Right atrium auricular region (tissue), 2 donors: Measurements from ENCODE around the gene ABCA8. TPM values are rescaled to one million over a fixed set of nuclear protein-coding genes. Genes with fewer than 3 reads are reported as not detected.

ENCODE experiments used
- DNase-seq: peaks from one replicate; pipeline ENCODE4 v3.0.0-alpha.2; 2019; ENCODE audit warnings: low spot score
- H3K27ac ChIP-seq, 2 donors: fragments of 200-600 bp; sonication (generic); 1 replicate in 1 of 2; 2 replicates in 1 of 2; pipeline ENCODE4 v1.5.1; 2016 to 2019
- H3K27me3 ChIP-seq, 2 donors: fragments of 200-600 bp; sonication (generic); one replicate each; pipeline versions ENCODE4 v1.5.1 to v1.6.0; 2017 to 2019
- H3K36me3 ChIP-seq: fragments of 200-600 bp; sonication (generic); one replicate; pipeline ENCODE4 v1.5.1; 2016
- H3K4me1 ChIP-seq, 2 donors: fragments of 200-600 bp; sonication (generic); one replicate each; pipeline versions ENCODE4 v1.5.1 to v1.6.0; 2017 to 2019
- H3K4me3 ChIP-seq, 2 donors: fragments of 200-600 bp; sonication (generic); 1 replicate in 1 of 2; 2 replicates in 1 of 2; pipeline ENCODE4 v1.5.1; 2017 to 2019; ENCODE audit warnings: mild to moderate bottlenecking in 1 of 2, moderate library complexity in 1 of 2
- H3K9me3 ChIP-seq, 2 donors: fragments of 200-600 bp; sonication (generic); one replicate each; pipeline ENCODE4 v1.5.1; 2019
- total RNA-seq, 2 donors: library from RNA; depleted of rRNA; stranded (reverse); fragments of >200 nt; gene quantifications; one replicate each; pipeline ENCODE4 v1.1.0, GENCODE V29; 2016
- TF ChIP-seq, protein P1 (sequence below), 2 donors: fragments of 200-600 bp; sonication (generic); IDR thresholded peaks; one replicate each; pipeline ENCODE4 v1.5.1; 2019; ENCODE audit warnings: antibody characterized with exemption in 2 of 2

Gene ABCA8
- total RNA-seq, 2 donors from 2014 or later: 59.1 to 65.9 TPM

DNA sequence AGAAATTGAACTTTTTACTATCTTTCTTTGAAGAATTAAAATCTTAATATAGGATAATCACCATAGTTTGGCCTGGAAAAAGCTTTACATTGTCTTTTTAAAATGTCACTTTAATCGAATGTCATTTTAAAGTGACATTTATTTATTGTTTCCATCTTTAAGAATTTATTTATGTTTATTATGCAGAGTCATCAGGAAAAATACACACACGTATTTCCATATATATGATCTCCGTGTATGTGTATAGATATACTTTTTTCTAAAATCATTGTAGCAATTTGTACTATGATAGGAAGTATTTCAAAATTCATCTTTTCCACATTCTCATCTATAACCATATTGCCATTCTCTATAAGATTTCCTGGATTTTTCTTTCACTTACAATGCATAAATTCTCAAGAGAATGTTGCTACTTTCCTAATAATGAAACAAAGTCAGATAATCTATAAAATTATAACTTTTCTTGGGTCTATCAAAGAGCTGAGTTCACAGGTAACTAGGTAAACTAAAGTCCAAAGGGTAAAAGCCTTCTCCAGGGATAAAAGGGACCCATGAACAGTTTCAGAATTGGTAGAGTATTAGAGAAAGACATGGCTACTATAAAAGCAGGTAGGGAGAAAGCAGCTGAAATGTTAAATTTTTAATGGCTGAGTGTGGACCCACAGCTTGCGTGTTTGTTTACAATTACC is 11.9 kb downstream of the ABCA8 start:
- H3K27ac ChIP-seq: no peak overlapping the region
- no peak overlapping the region for H3K4me3 ChIP-seq
- peaks cover 0 to 6% of the 10 kb centered on the region in 2 donors for H3K4me1 ChIP-seq
- no peaks in the 10 kb centered on the region for H3K27me3 ChIP-seq
- DNase-seq: no peak
- no peaks in the 10 kb centered on the region for H3K9me3 ChIP-seq
- H3K36me3 ChIP-seq: peaks cover 2% of the 10 kb centered on the region
- TF ChIP-seq, protein P1, sequence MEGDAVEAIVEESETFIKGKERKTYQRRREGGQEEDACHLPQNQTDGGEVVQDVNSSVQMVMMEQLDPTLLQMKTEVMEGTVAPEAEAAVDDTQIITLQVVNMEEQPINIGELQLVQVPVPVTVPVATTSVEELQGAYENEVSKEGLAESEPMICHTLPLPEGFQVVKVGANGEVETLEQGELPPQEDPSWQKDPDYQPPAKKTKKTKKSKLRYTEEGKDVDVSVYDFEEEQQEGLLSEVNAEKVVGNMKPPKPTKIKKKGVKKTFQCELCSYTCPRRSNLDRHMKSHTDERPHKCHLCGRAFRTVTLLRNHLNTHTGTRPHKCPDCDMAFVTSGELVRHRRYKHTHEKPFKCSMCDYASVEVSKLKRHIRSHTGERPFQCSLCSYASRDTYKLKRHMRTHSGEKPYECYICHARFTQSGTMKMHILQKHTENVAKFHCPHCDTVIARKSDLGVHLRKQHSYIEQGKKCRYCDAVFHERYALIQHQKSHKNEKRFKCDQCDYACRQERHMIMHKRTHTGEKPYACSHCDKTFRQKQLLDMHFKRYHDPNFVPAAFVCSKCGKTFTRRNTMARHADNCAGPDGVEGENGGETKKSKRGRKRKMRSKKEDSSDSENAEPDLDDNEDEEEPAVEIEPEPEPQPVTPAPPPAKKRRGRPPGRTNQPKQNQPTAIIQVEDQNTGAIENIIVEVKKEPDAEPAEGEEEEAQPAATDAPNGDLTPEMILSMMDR (IDR thresholded peaks at IDR 0.05): no peak

DNA sequence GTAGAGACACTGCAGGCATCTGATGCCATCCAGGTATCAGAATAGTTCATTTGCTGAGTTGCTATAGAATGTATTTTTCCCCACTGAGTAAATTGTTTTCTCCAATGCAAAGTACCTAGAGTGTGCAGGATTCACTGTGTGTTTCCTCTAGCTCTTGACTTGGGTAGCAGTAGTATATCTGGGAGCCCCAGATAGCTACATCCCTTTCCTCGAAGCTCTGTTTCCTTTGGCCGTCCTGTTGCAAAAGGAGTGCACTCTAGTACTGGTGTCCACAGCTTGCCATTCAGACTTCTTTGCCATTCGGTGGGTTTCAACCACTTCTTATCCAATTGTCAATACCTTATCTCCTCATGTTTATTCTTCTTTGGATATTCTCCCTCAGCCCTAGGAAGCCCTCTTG is 12.8 kb downstream of the ABCA8 start:
- TF ChIP-seq, protein P1 (IDR thresholded peaks at IDR 0.05): no peak

DNA sequence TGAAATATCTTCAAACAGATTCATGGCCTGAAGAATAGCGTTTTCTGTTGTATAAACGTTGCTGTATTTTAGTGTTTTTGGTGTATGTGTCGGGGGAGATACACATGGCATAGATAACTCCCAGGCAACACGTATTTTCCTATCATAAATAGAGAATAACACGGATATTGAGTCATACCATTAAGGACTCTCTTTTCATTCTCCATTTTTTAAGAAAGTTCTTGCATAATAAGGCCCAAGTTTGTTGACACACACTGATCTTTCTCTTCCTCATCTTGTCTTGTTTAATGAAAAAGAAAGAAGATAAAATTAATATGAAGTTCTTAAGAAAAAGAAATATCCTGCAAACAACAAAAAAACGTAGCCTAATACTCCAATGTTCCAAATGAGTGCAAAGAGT is 13.4 kb downstream of the ABCA8 start:
- no peaks in the 10 kb centered on the region for H3K27me3 ChIP-seq
- H3K4me1 ChIP-seq: peaks cover 0 to 6% of the 10 kb centered on the region in 2 donors
- no peaks in the 10 kb centered on the region for H3K9me3 ChIP-seq
- H3K27ac ChIP-seq: no peak overlapping the region
- DNase-seq: no peak
- H3K36me3 ChIP-seq: peaks cover 6% of the 10 kb centered on the region
- TF ChIP-seq, protein P1 (IDR thresholded peaks at IDR 0.05): no peak
- H3K4me3 ChIP-seq: no peak overlapping the region

More for the DNA sequence above, 12.8 kb downstream of the ABCA8 start:
- no peaks in the 10 kb centered on the region for H3K9me3 ChIP-seq
- H3K27ac ChIP-seq: no peak overlapping the region
- no peak for DNase-seq
- peaks cover 0 to 6% of the 10 kb centered on the region in 2 donors for H3K4me1 ChIP-seq
- no peaks in the 10 kb centered on the region for H3K27me3 ChIP-seq
- no peak overlapping the region for H3K4me3 ChIP-seq
- peaks cover 6% of the 10 kb centered on the region for H3K36me3 ChIP-seq

DNA sequence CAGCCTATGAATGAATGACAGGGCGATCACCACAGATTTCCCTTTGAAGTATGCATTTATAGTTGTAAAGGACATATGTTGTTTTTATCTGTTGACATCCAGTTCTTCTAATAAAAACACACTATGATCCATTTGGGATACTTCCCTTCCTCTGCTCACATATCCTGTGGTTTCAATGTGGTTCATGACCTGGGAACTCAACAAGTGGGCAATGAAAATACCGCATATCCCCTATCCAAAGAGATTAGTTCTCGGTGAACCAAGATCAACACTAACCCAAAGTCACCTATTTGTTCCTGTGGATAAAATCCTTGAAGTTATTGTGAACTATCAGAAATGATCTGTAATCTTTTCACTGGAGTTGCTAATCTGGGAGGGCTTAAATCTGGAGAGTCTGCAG is 16.0 kb downstream of the ABCA8 start:
- H3K36me3 ChIP-seq: peaks cover 10% of the 10 kb centered on the region
- no peaks in the 10 kb centered on the region for H3K9me3 ChIP-seq
- no peak overlapping the region for H3K4me3 ChIP-seq
- H3K27me3 ChIP-seq: no peaks in the 10 kb centered on the region
- DNase-seq: no peak
- no peak overlapping the region for H3K27ac ChIP-seq
- TF ChIP-seq, protein P1 (IDR thresholded peaks at IDR 0.05): no peak
- peaks cover 0 to 6% of the 10 kb centered on the region in 2 donors for H3K4me1 ChIP-seq

DNA sequence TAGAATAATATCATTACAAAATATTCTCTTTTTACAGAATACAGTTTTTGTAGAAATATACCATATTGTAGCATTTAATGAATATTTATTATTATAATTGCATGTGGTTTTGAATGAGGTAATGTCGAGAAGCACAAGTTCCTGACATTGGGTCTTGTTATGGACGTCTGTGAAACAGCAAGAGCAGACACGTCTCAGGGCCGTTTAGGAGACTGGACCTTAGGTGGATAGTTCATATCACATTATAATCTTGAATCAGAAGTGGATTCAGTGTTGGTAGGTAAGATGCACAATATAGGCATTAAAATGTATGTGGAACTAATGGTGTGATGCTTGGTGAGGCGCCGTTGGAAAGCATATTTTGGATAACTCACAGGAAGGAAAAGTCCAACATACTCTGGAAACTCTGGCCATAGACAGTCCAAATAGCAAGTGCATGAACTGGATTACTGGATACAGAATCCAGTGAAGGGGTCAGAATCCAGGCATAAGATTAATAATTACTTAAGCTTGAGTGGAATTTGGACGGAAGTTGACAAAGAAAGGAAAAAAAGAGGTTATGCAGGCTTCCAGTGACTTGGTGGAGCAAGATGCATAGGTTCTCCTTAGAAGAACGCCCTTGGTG is 17.2 kb downstream of the ABCA8 start:
- TF ChIP-seq, protein P1 (IDR thresholded peaks at IDR 0.05): no peak
- Histone ChIP-seq H3K27ac (no peak overlapping the region), H3K9me3 (no peaks in the 10 kb centered on the region), H3K4me3 (no peak overlapping the region), H3K4me1 (peaks cover 0 to 6% of the 10 kb centered on the region in 2 donors), H3K36me3 (peaks cover 10% of the 10 kb centered on the region), H3K27me3 (no peaks in the 10 kb centered on the region)
- no peak for DNase-seq
